Retinal pigment epithelial cell (primary cell): ENCODE measurements around the gene ZNF761.

Experiments
- DNase-seq: peaks from one replicate; pipeline ENCODE4 v3.0.0-alpha.2; 2010; ENCODE audit warnings: low read depth
- H3K4me3 ChIP-seq: 2 replicates; pipeline ENCODE4 v1.5.1; 2011; ENCODE audit warnings: mild to moderate bottlenecking, low read length, control low read depth, moderate library complexity
- CTCF ChIP-seq: conservative IDR thresholded peaks from 2 replicates; pipeline ENCODE4 v1.5.1; 2011; ENCODE audit warnings: low read depth, low read length, control low read depth, inconsistent platforms

The ZNF761 gene

GRCh38 chr19:53431399-53432087 is at the start of gene ZNF761:
ZNF761 (plus strand) TSS chr19:53431984; CDS start chr19:53447269, 15,285 bp downstream.
- peak; percentile 30 for TF ChIP-seq CTCF
- peak within 1 kb of the TSS; percentile 91 for H3K4me3 ChIP-seq

GRCh38 chr19:53388168-53388567 is 43.6 kb upstream of the ZNF761 start:
- H3K4me3 ChIP-seq: no peak overlapping the region
- no peak for DNase-seq
- no peak for TF ChIP-seq CTCF

More at GRCh38 chr19:53431399-53432087, at the start of gene ZNF761:
- DNase-seq: peak; percentile 46

- TF ChIP-seq CTCF: no peak
- no peak for DNase-seq
- H3K4me3 ChIP-seq: no peak overlapping the region
Observed at GRCh38 chr19:53388904-53389303, 42.9 kb upstream of the ZNF761 start.

GRCh38 chr19:53389571-53389970 is 42.2 kb upstream of the ZNF761 start:
- DNase-seq: no peak
- H3K4me3 ChIP-seq: no peak overlapping the region
- no peak for TF ChIP-seq CTCF

GRCh38 chr19:53389978-53390377 is 41.8 kb upstream of the ZNF761 start:
- DNase-seq: no peak
- H3K4me3 ChIP-seq: no peak overlapping the region
- no peak for TF ChIP-seq CTCF

- TF ChIP-seq CTCF: no peak
- DNase-seq: no peak
- H3K4me3 ChIP-seq: peak overlapping the region; percentile 86
Observed at GRCh38 chr19:53394522-53394973, 37.2 kb upstream of the ZNF761 start.
